Cortex of kidney (tissue), 1 donor: ENCODE results near the gene SYCN.
"Not testable (repeated sequence)": the region's sequence is repeated elsewhere in the genome, so short reads cannot be mapped to it uniquely, and the experiment has no call there.

ENCODE experiments used
- DNase-seq: peaks from one replicate; lab custom pipeline; 2025; lab: John Stamatoyannopoulos, UW

Gene SYCN

DNA sequence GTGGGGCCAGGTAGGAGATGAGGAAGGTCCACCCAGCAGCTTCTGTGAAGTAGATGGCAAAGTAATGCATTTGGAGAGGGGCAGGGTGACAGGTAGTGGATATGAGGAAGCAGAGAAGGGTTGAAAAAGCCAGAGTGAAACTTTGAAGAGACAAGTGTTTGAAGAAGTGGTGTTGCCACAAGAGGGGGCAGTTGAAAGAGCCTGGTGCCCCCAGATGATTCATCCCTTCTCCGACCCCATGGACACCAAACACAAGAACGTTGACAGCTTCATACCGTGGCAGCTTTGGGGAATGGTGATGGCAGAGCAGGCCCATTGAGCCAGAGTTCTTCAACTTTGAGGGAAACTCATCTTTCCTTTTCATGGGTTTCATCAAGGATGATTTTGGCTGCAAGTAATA is 20.8 kb upstream of the SYCN start:
- DNase-seq: no peak

DNA sequence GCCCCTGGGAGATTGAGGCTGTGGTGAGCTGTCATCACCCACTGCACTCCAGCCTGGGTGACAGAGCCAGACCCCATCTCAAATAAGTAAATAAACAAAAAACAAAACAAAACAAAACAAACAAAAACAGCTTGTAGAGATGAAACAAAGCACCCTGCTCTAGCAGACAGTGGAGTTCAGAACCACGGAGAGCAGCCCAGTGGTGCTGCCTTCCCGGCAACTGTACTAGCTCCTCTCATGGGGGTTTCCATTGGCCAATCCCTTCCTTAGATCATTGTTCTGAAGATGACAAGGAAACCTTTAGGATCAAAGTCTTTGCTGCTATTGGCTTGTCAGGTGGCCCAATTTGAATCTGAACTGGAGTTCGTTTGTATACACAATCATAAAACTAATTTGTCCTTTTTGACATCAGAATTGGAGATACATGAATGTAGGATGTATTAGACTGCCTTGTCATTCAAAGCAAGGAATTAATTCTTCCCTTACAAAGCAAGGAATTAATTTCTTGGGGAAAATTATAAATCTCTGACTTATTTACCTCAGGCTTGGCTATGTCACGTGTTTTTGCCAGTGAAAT is 19.7 kb upstream of the SYCN start:
- no peak for DNase-seq

DNA sequence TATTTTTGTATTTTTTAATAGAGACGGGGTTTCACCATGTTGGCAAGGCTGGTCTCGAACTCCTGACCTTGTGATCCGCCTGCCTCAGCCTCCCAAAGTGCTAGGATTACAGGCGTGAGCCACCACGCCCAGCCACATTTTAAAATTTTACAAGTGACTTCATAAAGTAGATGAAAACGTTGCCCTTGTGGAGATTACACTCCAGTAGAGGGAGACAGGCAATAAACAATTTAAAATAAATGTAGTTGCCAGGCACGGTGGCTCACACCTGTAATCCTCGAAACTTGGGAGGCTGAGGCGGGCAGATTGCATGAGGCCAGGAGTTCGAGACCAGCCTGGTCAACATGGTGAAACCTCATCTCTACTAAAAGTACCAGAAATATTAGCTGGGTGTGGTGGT is 15.0 kb upstream of the SYCN start:
- DNase-seq: not testable (repeated sequence)

DNA sequence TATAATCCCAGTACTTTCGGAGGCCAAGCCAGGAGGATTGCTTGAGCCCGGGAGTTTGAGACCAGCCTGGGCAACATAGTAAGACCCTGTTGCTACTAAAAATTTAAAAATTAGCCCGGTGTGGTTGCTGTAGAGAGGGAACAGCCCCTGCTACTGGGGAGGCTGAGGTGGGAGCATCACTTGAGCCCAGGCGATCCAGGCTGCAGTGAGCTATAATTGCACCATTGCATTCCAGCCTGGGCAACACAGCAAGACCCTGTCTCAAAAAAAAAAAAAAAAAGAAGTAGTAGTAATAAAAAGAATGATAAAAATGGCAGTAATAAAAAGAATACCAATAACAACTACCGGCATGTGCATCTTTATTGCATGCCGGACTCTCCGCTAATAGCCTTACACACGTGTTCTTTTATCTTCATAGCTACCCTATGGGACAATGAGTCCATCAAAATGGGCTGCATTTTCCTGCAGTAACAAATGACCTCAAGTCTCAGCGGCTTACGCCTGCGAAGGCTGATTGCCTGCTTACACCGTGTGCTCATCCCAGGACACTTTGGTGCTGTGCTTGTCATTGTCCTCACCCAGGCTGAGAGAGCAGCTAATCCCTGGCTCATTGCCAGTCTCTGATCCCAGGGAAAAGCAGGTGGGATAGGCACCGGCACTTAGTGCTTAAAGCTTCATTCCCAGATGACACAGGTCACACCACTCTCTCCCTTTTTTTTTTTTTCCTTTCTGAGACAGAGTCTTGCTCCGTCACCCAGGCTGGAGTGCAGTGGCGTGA is 14.4 kb upstream of the SYCN start:
- DNase-seq: no peak

DNA sequence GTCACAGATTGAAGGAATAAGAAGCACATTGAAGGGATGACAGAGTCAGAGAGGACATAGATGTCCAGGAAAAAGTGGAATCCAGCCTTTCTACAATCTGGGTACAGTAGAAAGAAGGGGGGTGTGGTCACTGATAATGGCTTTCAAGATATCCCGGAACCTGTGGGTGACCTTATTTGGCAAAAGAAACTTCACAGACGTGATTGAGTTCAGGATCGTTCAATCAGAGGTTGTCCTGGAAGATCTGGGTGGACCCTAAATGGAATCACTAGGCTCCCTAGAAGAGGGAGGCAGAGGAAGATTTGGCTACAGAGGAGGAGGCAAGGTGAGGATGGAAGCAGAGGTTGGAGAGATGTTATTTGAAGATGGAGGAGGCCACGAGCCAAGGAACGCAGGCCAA is 13.0 kb upstream of the SYCN start:
- no peak for DNase-seq

DNA sequence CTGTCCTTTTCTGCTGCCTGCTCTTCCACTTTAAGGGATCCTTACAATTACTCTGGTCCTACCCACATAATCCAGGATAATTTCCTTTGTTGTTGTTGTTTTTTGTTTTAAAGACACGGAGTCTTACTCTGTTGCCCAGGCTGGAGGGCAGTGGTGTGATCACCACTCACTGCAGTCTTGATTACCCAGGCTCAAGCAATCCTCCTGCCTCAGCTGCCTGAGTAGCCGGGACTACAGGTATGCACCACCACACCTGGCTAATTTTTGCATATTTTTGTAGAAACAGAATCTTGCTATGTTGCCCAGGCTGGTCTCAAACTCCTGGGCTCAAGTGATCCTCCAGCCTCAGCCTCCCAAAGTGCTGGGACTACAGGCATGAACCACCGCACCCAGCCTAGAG is 11.3 kb upstream of the SYCN start:
- not testable (repeated sequence) for DNase-seq

DNA sequence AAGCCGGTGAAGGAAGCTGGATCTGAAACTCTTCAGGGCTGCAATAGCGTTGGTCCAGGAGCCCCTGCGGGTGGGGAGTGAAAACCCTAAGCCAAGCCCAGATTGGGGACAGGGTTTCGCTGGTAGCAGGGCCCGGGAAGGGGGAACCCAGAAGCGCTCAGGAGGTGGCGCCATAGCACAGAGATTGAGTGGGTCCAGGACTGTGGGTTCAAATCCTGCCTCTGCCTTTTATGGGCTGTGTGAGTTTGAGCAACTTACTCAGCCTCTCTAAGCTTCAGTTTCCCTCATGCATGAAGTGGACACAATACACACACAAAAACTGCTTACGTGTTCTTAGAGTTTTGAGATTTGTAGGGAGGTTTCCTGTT is 8.3 kb upstream of the SYCN start:
- no peak for DNase-seq

DNA sequence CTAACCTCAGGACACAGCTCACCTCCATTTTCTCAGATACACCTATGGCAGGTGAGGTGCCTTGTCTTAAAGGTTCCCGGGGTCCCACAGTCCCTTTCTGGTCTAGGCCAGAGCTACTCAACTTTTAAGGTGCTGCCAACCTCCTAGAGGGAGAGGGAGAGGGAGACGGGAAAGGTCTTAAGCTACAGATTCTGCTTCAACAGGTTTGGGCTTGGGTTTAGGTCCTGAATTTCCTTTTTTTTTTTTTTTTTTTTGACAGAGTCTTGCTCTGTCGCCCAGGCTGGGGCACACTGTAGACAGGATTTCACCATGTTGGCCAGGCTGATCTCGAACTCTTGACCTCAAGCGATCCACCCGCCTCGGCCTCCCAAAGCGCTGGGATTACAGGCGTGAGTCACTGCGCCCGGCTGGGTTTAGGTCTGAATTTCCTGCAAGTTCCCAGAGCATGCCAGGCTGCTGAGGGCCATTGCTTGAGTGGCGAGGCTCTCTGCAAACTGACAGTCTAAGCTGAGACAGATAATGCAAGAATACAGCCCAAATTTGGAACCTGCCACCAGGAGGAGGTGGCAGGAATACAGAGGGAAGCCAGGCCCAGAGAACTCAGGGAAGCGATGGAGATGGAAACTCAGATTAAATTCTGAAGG is 7.8 kb upstream of the SYCN start:
- DNase-seq: no peak

DNA sequence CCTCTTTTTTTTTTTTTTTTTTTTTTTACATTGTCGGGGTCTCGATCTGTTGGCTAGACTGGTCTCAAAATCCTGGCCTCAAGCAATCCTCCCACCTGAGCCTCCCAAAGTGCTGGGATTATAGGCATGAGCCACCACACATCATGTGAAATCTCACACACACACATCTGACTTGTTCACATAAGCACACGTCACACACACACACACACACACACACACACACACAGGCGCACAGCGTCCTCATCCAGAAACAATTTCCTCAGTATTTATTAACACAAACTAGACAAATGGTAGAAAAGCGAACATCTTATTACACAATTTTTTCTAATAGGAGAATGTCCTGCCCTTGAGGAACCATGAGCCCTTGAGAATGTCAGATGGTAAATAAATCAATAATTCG is 5.1 kb upstream of the SYCN start:
- DNase-seq: no peak

DNA sequence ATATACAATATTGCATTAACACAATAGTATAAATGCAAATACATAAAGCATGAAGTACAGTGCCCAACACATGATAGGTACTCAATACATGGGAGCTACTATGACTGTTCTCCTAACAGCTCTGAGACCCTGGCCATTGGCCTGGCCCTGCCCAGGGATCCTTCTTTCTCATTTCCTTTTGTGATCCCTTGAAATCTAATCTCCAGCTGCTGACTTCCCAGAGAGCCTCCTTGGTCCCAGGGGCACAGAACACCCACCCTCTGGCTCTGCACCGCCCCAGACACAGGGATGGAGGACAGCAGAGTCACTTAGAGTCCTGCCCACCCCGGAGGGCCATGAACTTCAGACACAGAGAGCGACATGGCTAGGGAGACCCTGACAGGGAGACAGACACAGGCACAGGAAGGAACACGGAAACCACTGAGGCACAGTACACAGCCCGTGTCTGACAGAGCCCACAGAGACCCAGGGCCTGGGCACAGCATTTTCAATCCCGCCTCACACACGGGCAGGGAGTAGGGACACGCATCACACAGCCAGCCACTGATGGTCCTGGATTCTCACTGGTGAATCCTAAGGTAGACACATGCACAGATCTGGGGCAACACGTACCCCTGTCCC is 4.2 kb upstream of the SYCN start:
- DNase-seq: no peak

DNA sequence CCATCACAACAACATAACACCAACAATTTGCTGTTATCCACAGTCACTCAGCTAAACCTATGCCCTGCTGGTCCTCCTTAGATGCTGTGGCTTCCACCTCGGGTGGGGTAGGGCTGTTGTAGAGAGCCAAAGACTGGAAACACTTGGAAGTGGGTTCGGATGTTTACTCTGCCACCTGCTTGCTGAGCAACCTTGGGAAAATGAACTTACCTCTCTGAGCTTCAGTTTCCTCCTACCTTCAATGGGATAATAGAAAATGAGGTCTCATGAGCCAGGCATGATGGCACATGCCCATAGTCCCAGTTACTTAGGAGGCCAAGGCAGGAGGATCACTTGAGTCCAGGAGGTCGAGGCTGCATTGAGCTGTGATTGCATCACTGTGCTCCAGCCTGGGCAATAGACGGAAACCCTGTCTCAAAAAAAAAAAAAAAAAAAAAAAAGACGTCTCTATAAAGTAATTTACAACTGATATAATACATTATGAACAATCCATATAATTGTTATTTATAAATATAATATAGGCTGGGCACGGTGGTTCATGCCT is 3.3 kb upstream of the SYCN start:
- no peak for DNase-seq

DNA sequence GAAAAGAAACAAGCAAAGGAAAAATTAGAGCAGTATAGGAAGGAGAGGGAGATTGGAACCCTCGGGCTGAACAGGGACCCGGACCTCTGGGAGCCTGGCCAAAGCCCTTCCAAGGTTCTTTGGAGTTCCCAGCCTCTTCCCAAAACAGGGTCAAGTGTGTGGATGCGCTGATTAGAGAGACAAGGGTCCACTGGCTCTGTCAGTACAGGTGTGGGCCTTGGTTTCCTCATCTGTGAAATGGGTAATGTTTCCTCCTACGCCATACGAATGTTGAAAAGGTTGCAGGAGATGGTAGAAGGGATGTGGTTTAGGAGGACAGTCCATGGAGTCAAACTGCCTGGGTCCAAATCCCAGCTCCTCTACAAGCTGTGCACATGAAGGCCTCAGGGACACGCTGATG is 2.1 kb upstream of the SYCN start:
- no peak for DNase-seq

DNA sequence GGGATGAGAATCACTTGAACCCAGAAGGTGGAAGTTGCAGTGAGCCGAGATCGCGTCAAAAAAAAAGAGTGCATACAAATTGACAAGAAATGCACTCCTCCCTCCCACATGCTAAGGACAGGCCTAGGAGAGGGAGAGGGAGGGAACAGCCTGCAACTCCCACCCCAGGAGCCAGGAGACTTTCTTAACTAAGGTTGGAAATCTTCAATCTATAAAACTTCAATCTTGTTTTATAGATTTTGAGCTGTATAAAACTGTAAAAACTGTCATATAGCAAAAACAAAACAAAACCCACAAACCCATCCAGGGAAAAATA is 1.3 kb upstream of the SYCN start:
- no peak for DNase-seq

DNA sequence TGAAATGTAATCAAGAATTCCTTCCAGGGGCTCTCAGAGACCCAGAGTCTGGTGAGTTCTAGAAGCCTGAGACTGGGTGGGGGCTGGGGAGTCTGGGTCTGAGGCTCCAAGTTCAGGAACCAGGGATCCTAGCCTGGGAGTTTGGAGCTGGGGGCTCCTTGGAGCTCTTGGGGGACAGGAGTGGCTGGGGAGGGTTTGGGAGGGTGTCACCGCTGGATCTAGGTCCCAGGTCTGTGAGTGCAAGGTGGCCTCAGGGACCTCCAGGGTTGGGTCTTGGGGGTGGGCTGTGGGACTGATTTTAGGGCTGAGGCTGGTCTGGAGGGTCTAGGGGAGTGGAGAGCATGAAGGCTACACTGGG is 1.1 kb downstream of the SYCN start:
- no peak for DNase-seq

DNA sequence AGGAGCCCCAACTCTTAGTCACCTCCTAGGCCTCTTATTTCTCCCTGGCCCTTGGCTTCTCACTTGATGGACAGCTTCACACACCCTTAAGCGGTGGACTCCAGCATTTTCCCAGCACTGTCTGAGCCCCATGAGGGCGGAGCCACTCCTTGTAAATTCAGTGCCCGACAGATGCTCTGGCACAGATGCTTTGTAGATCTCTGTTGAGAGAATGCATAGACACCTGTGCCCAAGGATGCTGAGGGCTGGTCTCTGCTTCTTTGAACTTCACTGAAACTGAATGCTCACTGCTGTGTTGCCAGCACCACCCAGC is 3.3 kb downstream of the SYCN start:
- DNase-seq: no peak

DNA sequence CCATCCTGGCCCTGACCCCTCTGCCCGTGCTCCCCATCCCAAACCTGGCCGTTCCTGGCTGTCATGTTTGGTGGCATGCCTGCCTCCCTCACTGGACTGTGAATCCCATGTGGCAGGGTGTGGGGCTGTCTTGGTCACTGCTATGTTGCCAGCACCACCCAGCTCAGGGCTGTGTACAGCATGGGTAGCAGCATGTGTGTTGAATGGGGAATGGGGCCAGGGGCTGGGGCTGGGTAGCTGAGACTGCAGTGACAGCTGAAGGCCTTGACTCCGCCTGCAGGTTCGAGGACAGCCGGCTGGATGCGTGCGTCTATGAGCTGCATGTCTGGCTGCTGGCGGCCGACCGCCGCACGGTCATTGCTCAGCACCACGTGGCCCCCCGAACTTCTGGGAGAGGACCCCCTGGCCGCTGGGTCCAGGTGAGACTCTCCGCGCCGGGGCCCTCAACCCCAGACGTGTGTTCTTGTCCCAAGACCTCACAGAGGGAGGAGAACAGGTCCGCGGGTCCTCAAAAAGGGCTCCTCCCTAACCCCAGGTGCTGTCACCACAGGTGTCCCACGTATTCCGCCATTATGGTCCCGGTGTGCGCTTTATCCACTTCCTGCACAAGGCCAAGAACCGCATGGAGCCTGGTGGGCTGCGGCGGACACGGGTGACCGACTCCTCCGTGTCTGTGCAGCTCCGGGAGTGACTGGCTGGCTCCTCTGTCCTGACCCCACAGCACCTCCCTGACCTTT is 3.8 kb downstream of the SYCN start:
- DNase-seq: no peak

DNA sequence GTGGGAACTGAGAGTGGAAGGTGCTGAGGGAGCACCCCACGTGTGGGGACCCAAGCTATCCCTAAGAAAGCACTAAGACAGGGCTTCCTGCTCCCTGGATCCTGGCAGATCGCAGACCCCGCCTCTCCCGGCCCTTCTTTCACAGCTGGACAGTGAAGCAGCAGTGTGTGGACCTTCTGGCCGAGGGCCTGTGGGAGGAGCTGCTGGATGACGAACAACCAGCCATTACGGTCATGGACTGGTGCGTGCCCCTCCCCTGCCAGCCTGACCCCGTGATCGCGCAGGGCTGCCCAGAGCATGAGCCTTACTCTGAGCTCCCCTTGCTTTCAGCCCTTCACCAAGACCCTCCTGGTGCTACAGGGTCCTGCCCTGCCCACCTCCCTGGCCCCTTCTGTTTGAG is 5.0 kb downstream of the SYCN start:
- DNase-seq: no peak

DNA sequence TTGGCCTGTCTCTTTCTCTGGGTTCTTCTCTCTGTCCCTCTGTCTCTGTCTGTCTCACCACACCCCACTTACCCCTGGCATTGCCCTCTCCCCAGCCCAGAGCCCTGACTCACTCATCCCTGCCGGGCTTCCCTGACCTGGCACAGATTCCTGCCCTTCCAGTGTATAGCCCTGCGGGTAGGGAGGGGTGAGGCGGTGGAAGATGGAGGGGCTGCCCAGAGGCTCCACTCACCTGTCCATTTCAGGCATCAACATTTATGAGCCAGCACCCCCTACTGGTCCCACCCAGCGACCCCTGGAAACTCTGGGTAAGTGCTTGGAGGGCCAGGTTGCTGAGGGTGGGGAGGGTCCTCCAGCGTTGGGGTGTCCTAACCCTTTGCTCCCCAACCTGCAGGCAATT is 6.3 kb downstream of the SYCN start:
- DNase-seq: no peak

DNA sequence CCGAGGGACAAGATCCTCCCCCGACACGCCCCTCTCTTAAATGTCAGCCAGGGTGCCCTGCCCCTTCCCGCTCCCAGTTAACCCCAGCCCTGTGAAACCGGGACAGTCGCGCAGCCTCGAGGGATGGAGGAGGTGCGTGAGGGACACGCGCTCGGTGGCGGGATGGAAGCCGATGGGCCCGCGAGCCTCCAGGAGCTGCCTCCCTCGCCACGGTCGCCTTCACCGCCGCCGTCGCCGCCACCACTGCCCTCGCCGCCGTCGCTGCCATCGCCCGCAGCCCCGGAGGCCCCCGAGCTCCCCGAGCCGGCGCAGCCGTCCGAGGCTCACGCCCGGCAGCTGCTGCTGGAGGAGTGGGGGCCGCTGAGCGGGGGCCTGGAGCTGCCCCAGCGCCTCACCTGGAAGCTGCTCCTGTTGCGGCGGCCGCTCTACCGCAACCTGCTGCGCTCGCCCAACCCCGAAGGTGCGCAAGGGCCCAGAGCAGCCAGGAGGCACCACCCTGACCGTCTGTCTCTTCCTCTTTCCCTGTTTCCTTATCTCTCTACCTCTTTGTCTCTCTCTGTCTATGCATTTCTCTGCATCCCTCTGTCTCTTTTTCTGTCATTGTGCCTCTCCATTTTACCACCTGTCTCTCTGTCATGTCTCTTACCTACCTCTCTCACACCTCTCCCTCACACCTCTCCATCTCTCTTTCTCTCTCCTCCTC is 7.1 kb downstream of the SYCN start, which contains the start of gene NCCRP1:
Gene NCCRP1, plus strand, starts transcription at position 105 of the 703 bp plus-strand sequence. Its CDS starts 19 bp downstream, at position 124.
- no peak for DNase-seq

DNA sequence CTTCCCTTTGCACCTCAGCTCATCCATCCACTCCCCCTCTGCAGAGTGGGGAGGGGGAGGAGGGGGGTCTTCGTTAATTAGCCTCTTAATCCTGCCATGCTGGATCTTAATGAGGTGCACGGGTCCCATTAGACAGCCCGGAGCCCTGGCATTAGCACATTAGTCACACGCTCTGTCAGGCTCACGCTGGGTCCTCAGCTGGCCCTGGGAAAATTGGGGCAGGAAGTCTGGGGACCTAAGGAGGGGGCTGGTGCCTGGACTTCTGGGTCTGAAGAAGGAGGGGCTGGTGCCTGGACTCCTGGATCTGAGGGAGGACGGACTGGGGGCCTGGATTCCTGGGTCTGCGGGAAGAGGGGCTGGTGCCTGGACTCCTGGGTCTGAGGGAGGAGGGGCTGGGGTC is 7.7 kb downstream of the SYCN start:
- no peak for DNase-seq

DNA sequence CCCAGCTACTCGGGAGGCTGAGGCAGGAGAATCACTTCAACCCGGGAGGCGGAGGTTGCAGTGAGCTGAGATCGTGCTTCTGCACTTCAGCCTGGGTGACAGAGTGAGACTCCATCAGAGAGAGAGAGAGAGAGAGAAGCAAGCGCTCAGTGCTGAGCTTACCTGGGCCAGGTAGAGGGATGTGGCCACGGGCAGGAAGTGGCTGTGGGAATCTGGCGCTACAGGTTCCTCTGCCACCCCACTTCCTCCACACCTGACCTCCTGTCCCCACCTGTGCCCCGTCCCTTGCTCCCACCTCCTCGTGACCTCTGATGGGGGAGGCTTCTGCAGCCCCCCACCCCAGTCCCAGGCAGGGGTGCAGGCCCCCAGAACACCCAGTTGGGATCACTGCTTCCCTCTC is 8.3 kb downstream of the SYCN start:
- DNase-seq: no peak
